ENCODE data around the gene DAP.
A peak's percentile ranks its signal among the peaks of the same experiment; 100 is the strongest.

The DAP gene

GRCh38 chr5:10744681-10745080 is 16.4 kb downstream of the DAP start:
- Histone ChIP-seq H3K27me3 (replicated peaks in 2 of 5; ENCODE audit: control insufficient read depth in 4 of 5, insufficient read depth in 5 of 5, low read length in 4 of 5) (no peaks in the 10 kb centered on the region), H3K4me3 (ENCODE audit: control insufficient read depth in 1 of 7, extremely low read depth in 1 of 7, insufficient read depth in 4 of 7, low read depth in 2 of 7, low read length in 6 of 7) (no peak overlapping the region), H3K27ac (ENCODE audit: insufficient read depth in 1 of 2, low read depth in 1 of 2, low read length in 2 of 2, poor library complexity in 1 of 2, severe bottlenecking in 2 of 2) (no peak overlapping the region), H3K9me3 (ENCODE audit: control extremely low read depth in 1 of 5, control insufficient read depth in 4 of 5, insufficient read depth in 2 of 5, low read depth in 1 of 5, low read length in 4 of 5) (peaks cover 0 to 24% (median 2%) of the 10 kb centered on the region in 5 experiments), H3K36me3 (ENCODE audit: control insufficient read depth in 4 of 4, insufficient read depth in 4 of 4, low read length in 3 of 4) (peaks cover 19 to 93% (median 43%) of the 10 kb centered on the region in 4 experiments), H3K4me1 (ENCODE audit: control extremely low read depth in 1 of 4, control insufficient read depth in 4 of 4, insufficient read depth in 4 of 4, low read length in 3 of 4) (peaks cover 0 to 33% (median 13%) of the 10 kb centered on the region in 4 experiments)
- no peak for DNase-seq
- POLR2A ChIA-PET: interaction anchor here (1.1 kb wide), 1 partner anchor 15 kb away, joined by 3 read pairs; no protein-coding TSS in a partner anchor
- CTCF ChIA-PET: interaction anchor here (0.8 to 2.0 kb wide), 5 partner anchors 10 to 44 kb away, joined by 3 to 8 read pairs (median 4); no protein-coding TSS in a partner anchor
- WGBS (ENCODE audit: insufficient coverage): 100% methylated on average over 8 of the region's 8 CpGs

GRCh38 chr5:10743951-10744350 is 17.1 kb downstream of the DAP start:
- Histone ChIP-seq H3K36me3 (ENCODE audit: control insufficient read depth in 4 of 4, insufficient read depth in 4 of 4, low read length in 3 of 4) (peaks cover 19 to 91% (median 40%) of the 10 kb centered on the region in 4 experiments), H3K27me3 (replicated peaks in 2 of 5; ENCODE audit: control insufficient read depth in 4 of 5, insufficient read depth in 5 of 5, low read length in 4 of 5) (no peaks in the 10 kb centered on the region), H3K4me3 (ENCODE audit: control insufficient read depth in 1 of 7, extremely low read depth in 1 of 7, insufficient read depth in 4 of 7, low read depth in 2 of 7, low read length in 6 of 7) (no peak overlapping the region), H3K27ac (ENCODE audit: insufficient read depth in 1 of 2, low read depth in 1 of 2, low read length in 2 of 2, poor library complexity in 1 of 2, severe bottlenecking in 2 of 2) (no peak overlapping the region), H3K9me3 (ENCODE audit: control extremely low read depth in 1 of 5, control insufficient read depth in 4 of 5, insufficient read depth in 2 of 5, low read depth in 1 of 5, low read length in 4 of 5) (peaks cover 0 to 24% (median 2%) of the 10 kb centered on the region in 5 experiments), H3K4me1 (ENCODE audit: control extremely low read depth in 1 of 4, control insufficient read depth in 4 of 4, insufficient read depth in 4 of 4, low read length in 3 of 4) (peaks cover 0 to 33% (median 13%) of the 10 kb centered on the region in 4 experiments)
- ChIA-PET CTCF (interaction anchor here (1.1 kb wide), 1 partner anchor 21 kb away, joined by 3 read pairs; no protein-coding TSS in a partner anchor), POLR2A (no interaction called here)
- DNase-seq: peak in 2 of 3 donors; percentile 37 to 40

GRCh38 chr5:10743526-10743925 is 17.5 kb downstream of the DAP start:
- no peaks in the 10 kb centered on the region for H3K27me3 ChIP-seq (replicated peaks in 2 of 5; ENCODE audit: control insufficient read depth in 4 of 5, insufficient read depth in 5 of 5, low read length in 4 of 5)
- DNase-seq: peak in 2 of 3 donors; percentile 34 to 40
- peaks cover 0 to 24% (median 2%) of the 10 kb centered on the region in 5 experiments for H3K9me3 ChIP-seq (ENCODE audit: control extremely low read depth in 1 of 5, control insufficient read depth in 4 of 5, insufficient read depth in 2 of 5, low read depth in 1 of 5, low read length in 4 of 5)
- no peak overlapping the region for H3K27ac ChIP-seq (ENCODE audit: insufficient read depth in 1 of 2, low read depth in 1 of 2, low read length in 2 of 2, poor library complexity in 1 of 2, severe bottlenecking in 2 of 2)
- peaks cover 19 to 88% (median 39%) of the 10 kb centered on the region in 4 experiments for H3K36me3 ChIP-seq (ENCODE audit: control insufficient read depth in 4 of 4, insufficient read depth in 4 of 4, low read length in 3 of 4)
- peaks cover 0 to 33% (median 13%) of the 10 kb centered on the region in 4 experiments for H3K4me1 ChIP-seq (ENCODE audit: control extremely low read depth in 1 of 4, control insufficient read depth in 4 of 4, insufficient read depth in 4 of 4, low read length in 3 of 4)
- POLR2A ChIA-PET: no interaction called here
- peak overlapping the region in 1 of 7 experiments; percentile 8 for H3K4me3 ChIP-seq (ENCODE audit: control insufficient read depth in 1 of 7, extremely low read depth in 1 of 7, insufficient read depth in 4 of 7, low read depth in 2 of 7, low read length in 6 of 7)
- WGBS (ENCODE audit: insufficient coverage): 23% methylated on average over 3 of the region's 5 CpGs
- CTCF ChIA-PET: interaction anchor here (1.1 kb wide), 1 partner anchor 11 kb away, joined by 3 read pairs; no protein-coding TSS in a partner anchor

GRCh38 chr5:10741661-10742060 is 19.4 kb downstream of the DAP start:
- DNase-seq: no peak
- 90% methylated on average over 4 of the region's 9 CpGs for WGBS (ENCODE audit: insufficient coverage)
- Histone ChIP-seq H3K27me3 (replicated peaks in 2 of 5; ENCODE audit: control insufficient read depth in 4 of 5, insufficient read depth in 5 of 5, low read length in 4 of 5) (no peaks in the 10 kb centered on the region), H3K36me3 (ENCODE audit: control insufficient read depth in 4 of 4, insufficient read depth in 4 of 4, low read length in 3 of 4) (peaks cover 16 to 81% (median 28%) of the 10 kb centered on the region in 4 experiments), H3K27ac (ENCODE audit: insufficient read depth in 1 of 2, low read depth in 1 of 2, low read length in 2 of 2, poor library complexity in 1 of 2, severe bottlenecking in 2 of 2) (no peak overlapping the region), H3K4me3 (ENCODE audit: control insufficient read depth in 1 of 7, extremely low read depth in 1 of 7, insufficient read depth in 4 of 7, low read depth in 2 of 7, low read length in 6 of 7) (no peak overlapping the region), H3K9me3 (ENCODE audit: control extremely low read depth in 1 of 5, control insufficient read depth in 4 of 5, insufficient read depth in 2 of 5, low read depth in 1 of 5, low read length in 4 of 5) (peaks cover 0 to 24% (median 2%) of the 10 kb centered on the region in 5 experiments), H3K4me1 (ENCODE audit: control extremely low read depth in 1 of 4, control insufficient read depth in 4 of 4, insufficient read depth in 4 of 4, low read length in 3 of 4) (peaks cover 0 to 30% (median 10%) of the 10 kb centered on the region in 4 experiments)
- ChIA-PET CTCF (interaction anchor here (1.2 kb wide), 4 partner anchors 11 to 39 kb away, joined by 4 to 7 read pairs (median 4); no protein-coding TSS in a partner anchor), POLR2A (no interaction called here)

- WGBS (ENCODE audit: insufficient coverage): no CpG with 5 or more reads among the region's 2 CpGs
- CTCF ChIA-PET: interaction anchor here (1.2 to 1.7 kb wide), 4 partner anchors 11 to 38 kb away, joined by 4 to 7 read pairs (median 4); no protein-coding TSS in a partner anchor
- H3K36me3 ChIP-seq (ENCODE audit: control insufficient read depth in 4 of 4, insufficient read depth in 4 of 4, low read length in 3 of 4): peaks cover 14 to 70% (median 26%) of the 10 kb centered on the region in 4 experiments
Observed at GRCh38 chr5:10740384-10740783, 20.6 kb downstream of the DAP start.

GRCh38 chr5:10737880-10738279 is 23.2 kb downstream of the DAP start:
- Histone ChIP-seq H3K27me3 (replicated peaks in 2 of 5; ENCODE audit: control insufficient read depth in 4 of 5, insufficient read depth in 5 of 5, low read length in 4 of 5) (no peaks in the 10 kb centered on the region), H3K27ac (ENCODE audit: insufficient read depth in 1 of 2, low read depth in 1 of 2, low read length in 2 of 2, poor library complexity in 1 of 2, severe bottlenecking in 2 of 2) (no peak overlapping the region), H3K36me3 (ENCODE audit: control insufficient read depth in 4 of 4, insufficient read depth in 4 of 4, low read length in 3 of 4) (peaks cover 10 to 53% (median 19%) of the 10 kb centered on the region in 4 experiments), H3K4me3 (ENCODE audit: control insufficient read depth in 1 of 7, extremely low read depth in 1 of 7, insufficient read depth in 4 of 7, low read depth in 2 of 7, low read length in 6 of 7) (no peak overlapping the region), H3K4me1 (ENCODE audit: control extremely low read depth in 1 of 4, control insufficient read depth in 4 of 4, insufficient read depth in 4 of 4, low read length in 3 of 4) (peaks cover 10 to 40% (median 32%) of the 10 kb centered on the region in 4 experiments), H3K9me3 (ENCODE audit: control extremely low read depth in 1 of 5, control insufficient read depth in 4 of 5, insufficient read depth in 2 of 5, low read depth in 1 of 5, low read length in 4 of 5) (peaks cover 0 to 21% (median 2%) of the 10 kb centered on the region in 5 experiments)
- ChIA-PET CTCF (interaction anchor here (0.6 to 6.6 kb wide), 3 partner anchors 16 to 250 kb away, joined by 3 to 32 read pairs (median 4); no protein-coding TSS in a partner anchor), POLR2A (no interaction called here)
- no peak for DNase-seq

More at GRCh38 chr5:10740384-10740783, 20.6 kb downstream of the DAP start:
- H3K4me3 ChIP-seq (ENCODE audit: control insufficient read depth in 1 of 7, extremely low read depth in 1 of 7, insufficient read depth in 4 of 7, low read depth in 2 of 7, low read length in 6 of 7): no peak overlapping the region
- POLR2A ChIA-PET: no interaction called here
- H3K27me3 ChIP-seq (replicated peaks in 2 of 5; ENCODE audit: control insufficient read depth in 4 of 5, insufficient read depth in 5 of 5, low read length in 4 of 5): no peaks in the 10 kb centered on the region
- H3K9me3 ChIP-seq (ENCODE audit: control extremely low read depth in 1 of 5, control insufficient read depth in 4 of 5, insufficient read depth in 2 of 5, low read depth in 1 of 5, low read length in 4 of 5): peaks cover 0 to 24% (median 2%) of the 10 kb centered on the region in 5 experiments
- H3K27ac ChIP-seq (ENCODE audit: insufficient read depth in 1 of 2, low read depth in 1 of 2, low read length in 2 of 2, poor library complexity in 1 of 2, severe bottlenecking in 2 of 2): no peak overlapping the region
- peak in 1 of 3 donors; percentile 29 for DNase-seq
- peaks cover 0 to 36% (median 19%) of the 10 kb centered on the region in 4 experiments for H3K4me1 ChIP-seq (ENCODE audit: control extremely low read depth in 1 of 4, control insufficient read depth in 4 of 4, insufficient read depth in 4 of 4, low read length in 3 of 4)

- Histone ChIP-seq H3K4me1 (ENCODE audit: control extremely low read depth in 1 of 4, control insufficient read depth in 4 of 4, insufficient read depth in 4 of 4, low read length in 3 of 4) (peaks cover 10 to 44% (median 32%) of the 10 kb centered on the region in 4 experiments), H3K4me3 (ENCODE audit: control insufficient read depth in 1 of 7, extremely low read depth in 1 of 7, insufficient read depth in 4 of 7, low read depth in 2 of 7, low read length in 6 of 7) (no peak overlapping the region), H3K36me3 (ENCODE audit: control insufficient read depth in 4 of 4, insufficient read depth in 4 of 4, low read length in 3 of 4) (peaks cover 4 to 53% (median 19%) of the 10 kb centered on the region in 4 experiments), H3K27me3 (replicated peaks in 2 of 5; ENCODE audit: control insufficient read depth in 4 of 5, insufficient read depth in 5 of 5, low read length in 4 of 5) (no peaks in the 10 kb centered on the region), H3K27ac (ENCODE audit: insufficient read depth in 1 of 2, low read depth in 1 of 2, low read length in 2 of 2, poor library complexity in 1 of 2, severe bottlenecking in 2 of 2) (no peak overlapping the region), H3K9me3 (ENCODE audit: control extremely low read depth in 1 of 5, control insufficient read depth in 4 of 5, insufficient read depth in 2 of 5, low read depth in 1 of 5, low read length in 4 of 5) (peaks cover 0 to 16% (median 2%) of the 10 kb centered on the region in 5 experiments)
- 98% methylated on average over 4 of the region's 5 CpGs for WGBS (ENCODE audit: insufficient coverage)
- DNase-seq: no peak
- CTCF ChIA-PET: interaction anchor here (0.6 to 6.6 kb wide), 6 partner anchors 13 to 435 kb away, joined by 3 to 32 read pairs (median 4); no protein-coding TSS in a partner anchor
- POLR2A ChIA-PET: no interaction called here
Observed at GRCh38 chr5:10736808-10737207, 24.2 kb downstream of the DAP start.

Measured in common myeloid progenitor, CD34-positive (primary cell).